NCI-H446 treated with DMSO at 0.1 percent for 48 hours (cell line): ENCODE results near the gene HRC.

ENCODE experiments used
- DNase-seq: peaks from one replicate; lab custom pipeline; 2025; lab: John Stamatoyannopoulos, UW

HRC gene

GRCh38 chr19:49114630-49115363 is 40.4 kb downstream of the HRC start:
- DNase-seq = peak; percentile 21

- DNase-seq = peak; percentile 54
These were observed 41.2 kb downstream of the HRC start, which contains the start of gene LIN7B for GRCh38 chr19:49113762-49114629. LIN7B (plus strand) TSS chr19:49114370; CDS start chr19:49114405, 35 bp downstream.

GRCh38 chr19:49111218-49111998 is 43.8 kb downstream of the HRC start:
- DNase-seq = no peak

- no peak for DNase-seq
These were observed 44.6 kb downstream of the HRC start for GRCh38 chr19:49110567-49110966.

GRCh38 chr19:49109569-49110233 is 45.5 kb downstream of the HRC start:
- DNase-seq = no peak

GRCh38 chr19:49109051-49109450 is 46.1 kb downstream of the HRC start:
- no peak for DNase-seq

- DNase-seq = no peak
These were observed 47.4 kb downstream of the HRC start for GRCh38 chr19:49107625-49108459.

GRCh38 chr19:49106648-49107135 is 48.5 kb downstream of the HRC start:
- no peak for DNase-seq

GRCh38 chr19:49104229-49104864 is 50.8 kb downstream of the HRC start:
- no peak for DNase-seq

GRCh38 chr19:49103331-49104085 is 51.7 kb downstream of the HRC start:
- no peak for DNase-seq

GRCh38 chr19:49102303-49102702 is 52.9 kb downstream of the HRC start:
- DNase-seq = no peak
